Measurements from ENCODE around the gene STX10. TPM values are rescaled to one million over a fixed set of nuclear protein-coding genes. Genes with fewer than 3 reads are reported as not detected.

STX10 gene
- total and polyA plus RNA-seq, 9 of the 15 experiments (the other 6 are each of a cell fraction or from before 2014, with no cell fraction given), result 0.51 to 66.3 (median 31.0) TPM

DNA sequence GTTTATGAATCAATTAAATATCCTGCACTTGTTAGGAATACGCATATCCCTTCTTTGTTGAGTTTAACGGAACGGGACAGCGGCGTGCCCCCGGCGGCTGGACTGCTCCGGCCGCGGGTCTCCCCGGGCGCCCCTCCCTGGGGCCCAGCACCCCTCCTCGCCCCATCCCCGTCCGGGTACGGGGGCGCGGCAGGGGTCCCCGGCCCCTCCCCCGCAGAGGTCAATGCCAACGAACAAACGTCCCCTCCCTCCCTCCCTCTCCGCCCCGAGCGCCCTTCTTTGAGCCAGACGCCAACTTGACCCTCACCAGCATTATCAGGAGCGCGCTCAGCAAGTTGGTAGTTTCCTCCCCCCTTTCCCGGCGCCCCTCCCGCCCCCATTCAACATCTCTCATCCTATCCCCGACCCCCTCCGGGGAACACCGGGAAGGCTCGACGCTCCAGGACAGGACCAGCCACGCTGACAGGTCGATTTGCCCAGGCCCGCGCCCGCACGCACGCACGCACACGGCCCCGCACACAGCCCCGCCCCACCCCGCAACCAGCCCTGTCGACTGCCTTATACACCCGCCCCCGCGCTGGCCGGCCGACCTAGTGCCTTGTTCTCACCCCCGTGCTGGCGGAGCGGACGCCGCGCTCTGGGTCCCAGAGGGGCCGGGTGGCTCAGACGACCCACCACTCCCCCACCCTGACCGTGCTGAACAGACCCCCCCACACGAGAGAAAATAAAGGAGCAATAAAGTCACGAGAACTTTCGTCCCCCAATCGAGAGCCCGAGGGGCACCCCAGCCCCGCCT lies 52.5 kb downstream of the STX10 start (continued):
- TF ChIP-seq, protein P1, sequence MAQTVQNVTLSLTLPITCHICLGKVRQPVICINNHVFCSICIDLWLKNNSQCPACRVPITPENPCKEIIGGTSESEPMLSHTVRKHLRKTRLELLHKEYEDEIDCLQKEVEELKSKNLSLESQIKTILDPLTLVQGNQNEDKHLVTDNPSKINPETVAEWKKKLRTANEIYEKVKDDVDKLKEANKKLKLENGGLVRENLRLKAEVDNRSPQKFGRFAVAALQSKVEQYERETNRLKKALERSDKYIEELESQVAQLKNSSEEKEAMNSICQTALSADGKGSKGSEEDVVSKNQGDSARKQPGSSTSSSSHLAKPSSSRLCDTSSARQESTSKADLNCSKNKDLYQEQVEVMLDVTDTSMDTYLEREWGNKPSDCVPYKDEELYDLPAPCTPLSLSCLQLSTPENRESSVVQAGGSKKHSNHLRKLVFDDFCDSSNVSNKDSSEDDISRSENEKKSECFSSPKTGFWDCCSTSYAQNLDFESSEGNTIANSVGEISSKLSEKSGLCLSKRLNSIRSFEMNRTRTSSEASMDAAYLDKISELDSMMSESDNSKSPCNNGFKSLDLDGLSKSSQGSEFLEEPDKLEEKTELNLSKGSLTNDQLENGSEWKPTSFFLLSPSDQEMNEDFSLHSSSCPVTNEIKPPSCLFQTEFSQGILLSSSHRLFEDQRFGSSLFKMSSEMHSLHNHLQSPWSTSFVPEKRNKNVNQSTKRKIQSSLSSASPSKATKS (CRISPR knock-in tag; IDR thresholded peaks at IDR 0.05), result peak; percentile 76; the same call in 1 of the 2 replicates
- TF ChIP-seq TRIM24 (IDR thresholded peaks at IDR 0.05) (peak in 1 of 2 experiments; percentile 12; a peak in 1 of 4 replicates), ZNF175 (CRISPR knock-in tag; IDR thresholded peaks at IDR 0.05; ENCODE audit: low read depth) (no peak), MEF2A (IDR thresholded peaks at IDR 0.05; ENCODE audit: control insufficient read depth, low read depth, low read length) (no peak), ZNF274 (IDR thresholded peaks at IDR 0.05; ENCODE audit: borderline replicate concordance, low read depth, low read length) (no peak), KLF10 (CRISPR knock-in tag; IDR thresholded peaks at IDR 0.05) (peak; percentile 86), ZNF347 (CRISPR knock-in tag; IDR thresholded peaks at IDR 0.05; ENCODE audit: low read depth) (0 out of 2 replicates have a peak, but pooled peaks have one; percentile 22), STAT5A (IDR thresholded peaks at IDR 0.05; ENCODE audit: borderline replicate concordance, low read length) (no peak), POLR2G (IDR thresholded peaks at IDR 0.05; ENCODE audit: low read depth, low read length) (peak; percentile 89)
- TF ChIP-seq, protein P2, sequence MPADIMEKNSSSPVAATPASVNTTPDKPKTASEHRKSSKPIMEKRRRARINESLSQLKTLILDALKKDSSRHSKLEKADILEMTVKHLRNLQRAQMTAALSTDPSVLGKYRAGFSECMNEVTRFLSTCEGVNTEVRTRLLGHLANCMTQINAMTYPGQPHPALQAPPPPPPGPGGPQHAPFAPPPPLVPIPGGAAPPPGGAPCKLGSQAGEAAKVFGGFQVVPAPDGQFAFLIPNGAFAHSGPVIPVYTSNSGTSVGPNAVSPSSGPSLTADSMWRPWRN (IDR thresholded peaks at IDR 0.05; ENCODE audit: low read depth), result no peak
- TF ChIP-seq, protein P3, sequence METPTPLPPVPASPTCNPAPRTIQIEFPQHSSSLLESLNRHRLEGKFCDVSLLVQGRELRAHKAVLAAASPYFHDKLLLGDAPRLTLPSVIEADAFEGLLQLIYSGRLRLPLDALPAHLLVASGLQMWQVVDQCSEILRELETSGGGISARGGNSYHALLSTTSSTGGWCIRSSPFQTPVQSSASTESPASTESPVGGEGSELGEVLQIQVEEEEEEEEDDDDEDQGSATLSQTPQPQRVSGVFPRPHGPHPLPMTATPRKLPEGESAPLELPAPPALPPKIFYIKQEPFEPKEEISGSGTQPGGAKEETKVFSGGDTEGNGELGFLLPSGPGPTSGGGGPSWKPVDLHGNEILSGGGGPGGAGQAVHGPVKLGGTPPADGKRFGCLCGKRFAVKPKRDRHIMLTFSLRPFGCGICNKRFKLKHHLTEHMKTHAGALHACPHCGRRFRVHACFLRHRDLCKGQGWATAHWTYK (CRISPR knock-in tag; IDR thresholded peaks at IDR 0.05), result peak; percentile 35; the same call in 1 of the 2 replicates
- TF ChIP-seq, protein P4, sequence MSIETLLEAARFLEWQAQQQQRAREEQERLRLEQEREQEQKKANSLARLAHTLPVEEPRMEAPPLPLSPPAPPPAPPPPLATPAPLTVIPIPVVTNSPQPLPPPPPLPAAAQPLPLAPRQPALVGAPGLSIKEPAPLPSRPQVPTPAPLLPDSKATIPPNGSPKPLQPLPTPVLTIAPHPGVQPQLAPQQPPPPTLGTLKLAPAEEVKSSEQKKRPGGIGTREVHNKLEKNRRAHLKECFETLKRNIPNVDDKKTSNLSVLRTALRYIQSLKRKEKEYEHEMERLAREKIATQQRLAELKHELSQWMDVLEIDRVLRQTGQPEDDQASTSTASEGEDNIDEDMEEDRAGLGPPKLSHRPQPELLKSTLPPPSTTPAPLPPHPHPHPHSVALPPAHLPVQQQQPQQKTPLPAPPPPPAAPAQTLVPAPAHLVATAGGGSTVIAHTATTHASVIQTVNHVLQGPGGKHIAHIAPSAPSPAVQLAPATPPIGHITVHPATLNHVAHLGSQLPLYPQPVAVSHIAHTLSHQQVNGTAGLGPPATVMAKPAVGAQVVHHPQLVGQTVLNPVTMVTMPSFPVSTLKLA (conservative IDR thresholded peaks at IDR 0.05), result peak in 1 of 2 experiments; percentile 56; a peak in 3 of 4 replicates
- TF ChIP-seq, protein P5, sequence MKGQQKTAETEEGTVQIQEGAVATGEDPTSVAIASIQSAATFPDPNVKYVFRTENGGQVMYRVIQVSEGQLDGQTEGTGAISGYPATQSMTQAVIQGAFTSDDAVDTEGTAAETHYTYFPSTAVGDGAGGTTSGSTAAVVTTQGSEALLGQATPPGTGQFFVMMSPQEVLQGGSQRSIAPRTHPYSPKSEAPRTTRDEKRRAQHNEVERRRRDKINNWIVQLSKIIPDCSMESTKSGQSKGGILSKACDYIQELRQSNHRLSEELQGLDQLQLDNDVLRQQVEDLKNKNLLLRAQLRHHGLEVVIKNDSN (CRISPR knock-in tag; IDR thresholded peaks at IDR 0.05), result no peak
- TF ChIP-seq, protein P6, sequence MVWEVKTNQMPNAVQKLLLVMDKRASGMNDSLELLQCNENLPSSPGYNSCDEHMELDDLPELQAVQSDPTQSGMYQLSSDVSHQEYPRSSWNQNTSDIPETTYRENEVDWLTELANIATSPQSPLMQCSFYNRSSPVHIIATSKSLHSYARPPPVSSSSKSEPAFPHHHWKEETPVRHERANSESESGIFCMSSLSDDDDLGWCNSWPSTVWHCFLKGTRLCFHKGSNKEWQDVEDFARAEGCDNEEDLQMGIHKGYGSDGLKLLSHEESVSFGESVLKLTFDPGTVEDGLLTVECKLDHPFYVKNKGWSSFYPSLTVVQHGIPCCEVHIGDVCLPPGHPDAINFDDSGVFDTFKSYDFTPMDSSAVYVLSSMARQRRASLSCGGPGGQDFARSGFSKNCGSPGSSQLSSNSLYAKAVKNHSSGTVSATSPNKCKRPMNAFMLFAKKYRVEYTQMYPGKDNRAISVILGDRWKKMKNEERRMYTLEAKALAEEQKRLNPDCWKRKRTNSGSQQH (CRISPR knock-in tag; IDR thresholded peaks at IDR 0.05), result peak; percentile 83
- TF ChIP-seq, protein P7, sequence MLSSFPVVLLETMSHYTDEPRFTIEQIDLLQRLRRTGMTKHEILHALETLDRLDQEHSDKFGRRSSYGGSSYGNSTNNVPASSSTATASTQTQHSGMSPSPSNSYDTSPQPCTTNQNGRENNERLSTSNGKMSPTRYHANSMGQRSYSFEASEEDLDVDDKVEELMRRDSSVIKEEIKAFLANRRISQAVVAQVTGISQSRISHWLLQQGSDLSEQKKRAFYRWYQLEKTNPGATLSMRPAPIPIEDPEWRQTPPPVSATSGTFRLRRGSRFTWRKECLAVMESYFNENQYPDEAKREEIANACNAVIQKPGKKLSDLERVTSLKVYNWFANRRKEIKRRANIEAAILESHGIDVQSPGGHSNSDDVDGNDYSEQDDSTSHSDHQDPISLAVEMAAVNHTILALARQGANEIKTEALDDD (IDR thresholded peaks at IDR 0.05), result no peak

Data from K562 (cell line).